Renal cortex interstitium (tissue), 11 donors: ENCODE data around the gene HSPBAP1. TPM values are rescaled to one million over a fixed set of nuclear protein-coding genes. Genes with fewer than 3 reads are reported as not detected.

Experiments
- DNase-seq, 11 donors: peaks; one replicate each; pipeline ENCODE4 v3.0.0-alpha.2; 2013; ENCODE audit warnings: low read depth in 9 of 11, low spot score in 4 of 11; ENCODE audit errors: extremely low read depth in 1 of 11
- polyA plus RNA-seq, 3 donors: library from polyadenylated mRNA; unstranded; fragments of 120-200 nt; gene quantifications; one replicate each; pipeline ENCODE4 v1.2.1, GENCODE V29; 2013; ENCODE audit not compliant: insufficient read length in 3 of 3

The HSPBAP1 gene
- polyA plus RNA-seq, 3 donors, result 10.0 to 14.9 (median 12.3) TPM

- peak; percentile 59 to 77 (median 74) for DNase-seq
Measured at GRCh38 chr3:122794779-122795673, 1.4 kb upstream of the HSPBAP1 start, which contains the start of gene SLC49A4. Gene SLC49A4 (plus strand): TSS chr3:122795069. CDS start chr3:122795193, 124 bp downstream.

- peak in 1 of 11 donors; percentile 10 for DNase-seq
Measured at GRCh38 chr3:122794483-122794778, 800 bp upstream of the HSPBAP1 start.

GRCh38 chr3:122789585-122790273 is 3.9 kb downstream of the HSPBAP1 start:
- no peak for DNase-seq

GRCh38 chr3:122787872-122788271 is 5.8 kb downstream of the HSPBAP1 start:
- DNase-seq, result no peak

- DNase-seq, result no peak
Measured at GRCh38 chr3:122786066-122786465, 7.6 kb downstream of the HSPBAP1 start.

- DNase-seq, result no peak
Measured at GRCh38 chr3:122785231-122785630, 8.4 kb downstream of the HSPBAP1 start.

GRCh38 chr3:122784436-122784835 is 9.2 kb downstream of the HSPBAP1 start:
- DNase-seq, result no peak

GRCh38 chr3:122782804-122783203 is 10.8 kb downstream of the HSPBAP1 start:
- DNase-seq, result no peak

- no peak for DNase-seq
Measured at GRCh38 chr3:122777563-122777962, 16.1 kb downstream of the HSPBAP1 start.

GRCh38 chr3:122776675-122777468 is 16.8 kb downstream of the HSPBAP1 start:
- no peak for DNase-seq

- no peak for DNase-seq
Measured at GRCh38 chr3:122774564-122774963, 19.1 kb downstream of the HSPBAP1 start.

- no peak for DNase-seq
Measured at GRCh38 chr3:122773944-122774509, 19.6 kb downstream of the HSPBAP1 start.

- DNase-seq, result no peak
Measured at GRCh38 chr3:122772827-122773226, 20.8 kb downstream of the HSPBAP1 start.

GRCh38 chr3:122770521-122771202 is 23.0 kb downstream of the HSPBAP1 start:
- no peak for DNase-seq

- DNase-seq, result no peak
Measured at GRCh38 chr3:122767540-122768372, 25.9 kb downstream of the HSPBAP1 start.

GRCh38 chr3:122766430-122766829 is 27.2 kb downstream of the HSPBAP1 start:
- DNase-seq, result no peak

GRCh38 chr3:122760453-122761271 is 33.0 kb downstream of the HSPBAP1 start:
- DNase-seq, result no peak
